ENCODE measurements around the gene PTPRQ. TPM values are rescaled to one million over a fixed set of nuclear protein-coding genes. Genes with fewer than 3 reads are reported as not detected.
A peak's percentile ranks its signal among the peaks of the same experiment; 100 is the strongest.

Gene PTPRQ
- total RNA-seq, 1 donor from 2014 or later, result 0.35 TPM

GRCh38 chr12:80707126-80707829 is 263.2 kb downstream of the PTPRQ start, which contains the start of gene MYF6:
MYF6 (plus strand) TSS chr12:80707634; CDS start chr12:80707720, 86 bp downstream.
- H3K27ac Mint-ChIP-seq (ENCODE audit: unreplicated experiment), result no peak within 1 kb of the TSS
- H3K4me1 Mint-ChIP-seq (ENCODE audit: unreplicated experiment), result peaks cover 16% of the 10 kb centered on the region
- no peaks in the 10 kb centered on the region for H3K36me3 Mint-ChIP-seq (ENCODE audit: unreplicated experiment)
- no peak for DNase-seq (ENCODE audit: extremely low spot score, unreplicated experiment)
- H3K4me3 Mint-ChIP-seq (ENCODE audit: unreplicated experiment), result peak within 1 kb of the TSS; percentile 71
- no peak for TF ChIP-seq CTCF (IDR thresholded peaks at IDR 0.05)
- H3K27me3 Mint-ChIP-seq (ENCODE audit: unreplicated experiment), result peaks cover 6% of the 10 kb centered on the region
- H3K9me3 Mint-ChIP-seq (ENCODE audit: unreplicated experiment), result no peaks in the 10 kb centered on the region

- peaks cover 6% of the 10 kb centered on the region for H3K27me3 Mint-ChIP-seq (ENCODE audit: unreplicated experiment)
- peaks cover 12% of the 10 kb centered on the region for H3K4me1 Mint-ChIP-seq (ENCODE audit: unreplicated experiment)
- no peaks in the 10 kb centered on the region for H3K9me3 Mint-ChIP-seq (ENCODE audit: unreplicated experiment)
- no peak overlapping the region for H3K27ac Mint-ChIP-seq (ENCODE audit: unreplicated experiment)
- H3K36me3 Mint-ChIP-seq (ENCODE audit: unreplicated experiment), result no peaks in the 10 kb centered on the region
- no peak for DNase-seq (ENCODE audit: extremely low spot score, unreplicated experiment)
- no peak overlapping the region for H3K4me3 Mint-ChIP-seq (ENCODE audit: unreplicated experiment)
- TF ChIP-seq CTCF (IDR thresholded peaks at IDR 0.05), result no peak
Measured at GRCh38 chr12:80707830-80708258, 263.8 kb downstream of the PTPRQ start.

- no peaks in the 10 kb centered on the region for H3K9me3 Mint-ChIP-seq (ENCODE audit: unreplicated experiment)
- H3K27ac Mint-ChIP-seq (ENCODE audit: unreplicated experiment), result no peak overlapping the region
- TF ChIP-seq CTCF (IDR thresholded peaks at IDR 0.05), result no peak
- H3K27me3 Mint-ChIP-seq (ENCODE audit: unreplicated experiment), result peaks cover 6% of the 10 kb centered on the region
- H3K36me3 Mint-ChIP-seq (ENCODE audit: unreplicated experiment), result no peaks in the 10 kb centered on the region
- no peak for DNase-seq (ENCODE audit: extremely low spot score, unreplicated experiment)
- peaks cover 6% of the 10 kb centered on the region for H3K4me1 Mint-ChIP-seq (ENCODE audit: unreplicated experiment)
- H3K4me3 Mint-ChIP-seq (ENCODE audit: unreplicated experiment), result peak overlapping the region; percentile 71
Measured at GRCh38 chr12:80708259-80708974, 264.4 kb downstream of the PTPRQ start.

- H3K36me3 Mint-ChIP-seq (ENCODE audit: unreplicated experiment), result no peaks in the 10 kb centered on the region
- no peak for TF ChIP-seq CTCF (IDR thresholded peaks at IDR 0.05)
- peaks cover 10% of the 10 kb centered on the region for H3K4me1 Mint-ChIP-seq (ENCODE audit: unreplicated experiment)
- no peak overlapping the region for H3K27ac Mint-ChIP-seq (ENCODE audit: unreplicated experiment)
- DNase-seq (ENCODE audit: extremely low spot score, unreplicated experiment), result no peak
- H3K9me3 Mint-ChIP-seq (ENCODE audit: unreplicated experiment), result no peaks in the 10 kb centered on the region
- H3K4me3 Mint-ChIP-seq (ENCODE audit: unreplicated experiment), result peak overlapping the region; percentile 71
- peaks cover 6% of the 10 kb centered on the region for H3K27me3 Mint-ChIP-seq (ENCODE audit: unreplicated experiment)
Measured at GRCh38 chr12:80708975-80709328, 264.9 kb downstream of the PTPRQ start.
